KBM-7 (cell line): ENCODE data around the gene IP6K1.

Source experiments
- DNase-seq: peaks from one replicate; pipeline ENCODE4 v3.0.0-alpha.2; 2015
- in situ Hi-C: fragments of 300-500 bp; cut with MboI; formaldehyde crosslinking; loops from 2 replicates; pipeline ENCODE4 v1.14.3; 2020; ENCODE audit warnings: low sequenced_read_pairs, low pct_unique_long_range_greater_than_20kb, mixed read lengths

The IP6K1 gene

GRCh38 chr3:49717211-49717958 lies 69.0 kb downstream of the IP6K1 start:
- no peak for DNase-seq
- in situ Hi-C loops: no loop called here

- in situ Hi-C loops: no loop called here
- DNase-seq: no peak
Measured at GRCh38 chr3:49716691-49717210, 69.6 kb downstream of the IP6K1 start.

GRCh38 chr3:49716169-49716568 lies 70.2 kb downstream of the IP6K1 start:
- in situ Hi-C loops: no loop called here
- no peak for DNase-seq

- no peak for DNase-seq
- in situ Hi-C loops: no loop called here
Measured at GRCh38 chr3:49715611-49716121, 70.7 kb downstream of the IP6K1 start.

- in situ Hi-C loops: no loop called here
Measured at GRCh38 chr3:49714728-49715550, 71.4 kb downstream of the IP6K1 start.

GRCh38 chr3:49713336-49714105 lies 72.8 kb downstream of the IP6K1 start:
- in situ Hi-C loops: no loop called here
- no peak for DNase-seq

More at GRCh38 chr3:49714728-49715550, 71.4 kb downstream of the IP6K1 start:
- no peak for DNase-seq

GRCh38 chr3:49712631-49713317 lies 73.6 kb downstream of the IP6K1 start:
- no peak for DNase-seq
- in situ Hi-C loops: no loop called here

GRCh38 chr3:49712166-49712565 lies 74.2 kb downstream of the IP6K1 start:
- no peak for DNase-seq
- in situ Hi-C loops: no loop called here

GRCh38 chr3:49711489-49711888 lies 74.9 kb downstream of the IP6K1 start:
- in situ Hi-C loops: no loop called here
- no peak for DNase-seq

GRCh38 chr3:49709852-49710251 lies 76.5 kb downstream of the IP6K1 start:
- no peak for DNase-seq
- in situ Hi-C loops: no loop called here

- no peak for DNase-seq
- in situ Hi-C loops: no loop called here
Measured at GRCh38 chr3:49707113-49707480, 79.2 kb downstream of the IP6K1 start.

GRCh38 chr3:49706456-49707112 lies 79.8 kb downstream of the IP6K1 start:
- DNase-seq: no peak
- in situ Hi-C loops: no loop called here

- DNase-seq: no peak
- in situ Hi-C loops: no loop called here
Measured at GRCh38 chr3:49705390-49705960, 80.9 kb downstream of the IP6K1 start.

GRCh38 chr3:49704629-49705028 lies 81.7 kb downstream of the IP6K1 start:
- in situ Hi-C loops: no loop called here
- DNase-seq: no peak

- in situ Hi-C loops: no loop called here
- no peak for DNase-seq
Measured at GRCh38 chr3:49703956-49704355, 82.4 kb downstream of the IP6K1 start.

GRCh38 chr3:49703443-49703927 lies 82.9 kb downstream of the IP6K1 start:
- in situ Hi-C loops: no loop called here
- DNase-seq: peak; percentile 82

- DNase-seq: no peak
- in situ Hi-C loops: no loop called here
Measured at GRCh38 chr3:49702672-49703071, 83.7 kb downstream of the IP6K1 start.
